NCI-H748 treated with DMSO at 0.1 percent for 48 hours (cell line): ENCODE measurements around the gene RAB11FIP4.
"Not testable (repeated sequence)": the region's sequence is repeated elsewhere in the genome, so short reads cannot be mapped to it uniquely, and the experiment has no call there.

Experiments used
- DNase-seq: peaks from one replicate; lab custom pipeline; 2025; lab: John Stamatoyannopoulos, UW

Gene RAB11FIP4

GRCh38 chr17:31391496-31391949 lies at the start of gene RAB11FIP4:
Gene RAB11FIP4, plus strand, starts transcription at chr17:31391675. Its CDS starts 178 bp downstream, at chr17:31391853.
- DNase-seq = no peak

GRCh38 chr17:31345191-31345747 lies 46.2 kb upstream of the RAB11FIP4 start:
- DNase-seq = not testable (repeated sequence)

- no peak for DNase-seq
These were observed 42.0 kb upstream of the RAB11FIP4 start for GRCh38 chr17:31349454-31349853.

- DNase-seq = no peak
These were observed 35.5 kb upstream of the RAB11FIP4 start for GRCh38 chr17:31355935-31356334.

- no peak for DNase-seq
These were observed 34.4 kb upstream of the RAB11FIP4 start for GRCh38 chr17:31357091-31357490.

GRCh38 chr17:31357839-31358394 lies 33.6 kb upstream of the RAB11FIP4 start:
- no peak for DNase-seq

- DNase-seq = no peak
These were observed 27.5 kb upstream of the RAB11FIP4 start for GRCh38 chr17:31364012-31364411.

GRCh38 chr17:31366088-31366487 lies 25.4 kb upstream of the RAB11FIP4 start:
- no peak for DNase-seq

GRCh38 chr17:31369266-31369665 lies 22.2 kb upstream of the RAB11FIP4 start:
- DNase-seq = no peak

- DNase-seq = no peak
These were observed 19.9 kb upstream of the RAB11FIP4 start for GRCh38 chr17:31371511-31372097.

GRCh38 chr17:31373150-31374093 lies 18.1 kb upstream of the RAB11FIP4 start:
- DNase-seq = peak; percentile 26

GRCh38 chr17:31374094-31374447 lies 17.4 kb upstream of the RAB11FIP4 start:
- no peak for DNase-seq

- DNase-seq = no peak
These were observed 17.0 kb upstream of the RAB11FIP4 start for GRCh38 chr17:31374503-31374902.

GRCh38 chr17:31378638-31379037 lies 12.8 kb upstream of the RAB11FIP4 start:
- DNase-seq = no peak

GRCh38 chr17:31379597-31380205 lies 11.8 kb upstream of the RAB11FIP4 start:
- no peak for DNase-seq

- no peak for DNase-seq
These were observed 10.3 kb upstream of the RAB11FIP4 start for GRCh38 chr17:31381165-31381668.

GRCh38 chr17:31382668-31383275 lies 8.7 kb upstream of the RAB11FIP4 start:
- DNase-seq = not testable (repeated sequence)

GRCh38 chr17:31383488-31383887 lies 8.0 kb upstream of the RAB11FIP4 start:
- DNase-seq = not testable (repeated sequence)

- no peak for DNase-seq
These were observed 5.8 kb upstream of the RAB11FIP4 start for GRCh38 chr17:31385428-31386285.

GRCh38 chr17:31386542-31387075 lies 4.9 kb upstream of the RAB11FIP4 start:
- DNase-seq = no peak
